ENCODE measurements around the gene AZGP1. TPM values are rescaled to one million over a fixed set of nuclear protein-coding genes. Genes with fewer than 3 reads are reported as not detected.
A peak's percentile ranks its signal among the peaks of the same experiment; 100 is the strongest.
"Not testable (repeated sequence)": the region's sequence is repeated elsewhere in the genome, so short reads cannot be mapped to it uniquely, and the experiment has no call there.

AZGP1 gene
- total RNA-seq, 1 experiment from 2014 or later: not detected

- no peaks in the 10 kb centered on the region for H3K36me3 ChIP-seq (ENCODE audit: insufficient read depth, low read length, poor library complexity, severe bottlenecking)
- BruUV-seq (replicated peaks): no TSS peak
- intact Hi-C loops (cut with micrococcal nuclease; ENCODE audit: unreplicated experiment): loop anchor here (5.0 kb wide), 3 partner anchors 60 to 225 kb away; partner anchors contain the start of gene PVRIG
- no peak overlapping the region for H3K4me3 ChIP-seq (ENCODE audit: low read depth, low read length, poor library complexity, severe bottlenecking)
- H3K27ac ChIP-seq (ENCODE audit: low read depth, low read length, poor library complexity, severe bottlenecking): no peak overlapping the region
- ChIA-PET POLR2A (ENCODE audit: low non-redundant PET) (no interaction called here), CTCF (no interaction called here)
- H3K27me3 ChIP-seq (replicated peaks; ENCODE audit: insufficient read depth, low read depth, low read length, poor library complexity): no peaks in the 10 kb centered on the region
- H3K9me3 ChIP-seq (ENCODE audit: low read depth, low read length, poor library complexity, severe bottlenecking): no peaks in the 10 kb centered on the region
- peaks cover 5% of the 10 kb centered on the region for H3K4me1 ChIP-seq (ENCODE audit: insufficient read depth, low read length, poor library complexity, severe bottlenecking)
- no peak for DNase-seq (ENCODE audit: low spot score)
- no peak for TF ChIP-seq EZH2 (IDR thresholded peaks at IDR 0.05; ENCODE audit: borderline replicate concordance, low read depth, low read length, poor library complexity, severe bottlenecking)
- no peak for TF ChIP-seq CTCF (conservative IDR thresholded peaks at IDR 0.05; ENCODE audit: low read depth, low read length)
Measured at GRCh38 chr7:99992330-99993038, 16.7 kb upstream of the AZGP1 start.

- H3K27me3 ChIP-seq (replicated peaks; ENCODE audit: insufficient read depth, low read depth, low read length, poor library complexity); H3K27ac ChIP-seq (ENCODE audit: low read depth, low read length, poor library complexity, severe bottlenecking); DNase-seq (ENCODE audit: low spot score); H3K4me1 ChIP-seq (ENCODE audit: insufficient read depth, low read length, poor library complexity, severe bottlenecking); H3K4me3 ChIP-seq (ENCODE audit: low read depth, low read length, poor library complexity, severe bottlenecking); H3K9me3 ChIP-seq (ENCODE audit: low read depth, low read length, poor library complexity, severe bottlenecking); H3K36me3 ChIP-seq (ENCODE audit: insufficient read depth, low read length, poor library complexity, severe bottlenecking); BruUV-seq (replicated peaks); POLR2A ChIA-PET (ENCODE audit: low non-redundant PET): not testable (repeated sequence)
- intact Hi-C loops (cut with micrococcal nuclease; ENCODE audit: unreplicated experiment): loop anchor here (1.0 to 5.0 kb wide), 4 partner anchors 61 to 226 kb away; partner anchors contain the start of gene PVRIG
- CTCF ChIA-PET: interaction anchor here (0.6 to 2.1 kb wide), 2 partner anchors 66 to 78 kb away, joined by 7 to 9 read pairs; no protein-coding TSS in a partner anchor
Measured at GRCh38 chr7:99991543-99991942, 15.7 kb upstream of the AZGP1 start.

GRCh38 chr7:99990460-99990852, 14.6 kb upstream of the AZGP1 start:
- TF ChIP-seq EZH2 (IDR thresholded peaks at IDR 0.05; ENCODE audit: borderline replicate concordance, low read depth, low read length, poor library complexity, severe bottlenecking) (no peak), CTCF (conservative IDR thresholded peaks at IDR 0.05; ENCODE audit: low read depth, low read length) (no peak)
- Histone ChIP-seq H3K4me1 (ENCODE audit: insufficient read depth, low read length, poor library complexity, severe bottlenecking) (no peaks in the 10 kb centered on the region), H3K9me3 (ENCODE audit: low read depth, low read length, poor library complexity, severe bottlenecking) (no peaks in the 10 kb centered on the region), H3K27ac (ENCODE audit: low read depth, low read length, poor library complexity, severe bottlenecking) (no peak overlapping the region), H3K36me3 (ENCODE audit: insufficient read depth, low read length, poor library complexity, severe bottlenecking) (no peaks in the 10 kb centered on the region), H3K4me3 (ENCODE audit: low read depth, low read length, poor library complexity, severe bottlenecking) (peak overlapping the region; percentile 19), H3K27me3 (replicated peaks; ENCODE audit: insufficient read depth, low read depth, low read length, poor library complexity) (no peaks in the 10 kb centered on the region)
- DNase-seq (ENCODE audit: low spot score): no peak
- intact Hi-C loops (cut with micrococcal nuclease; ENCODE audit: unreplicated experiment): loop anchor here (5.0 kb wide), 3 partner anchors 62 to 227 kb away; partner anchors contain the start of gene PVRIG
- CTCF ChIA-PET: interaction anchor here (0.5 to 2.1 kb wide), 6 partner anchors 9 to 77 kb away, joined by 3 to 9 read pairs (median 4); no protein-coding TSS in a partner anchor
- no TSS peak for BruUV-seq (replicated peaks)
- POLR2A ChIA-PET (ENCODE audit: low non-redundant PET): no interaction called here

GRCh38 chr7:99987846-99988245, 12.0 kb upstream of the AZGP1 start:
- H3K9me3 ChIP-seq (ENCODE audit: low read depth, low read length, poor library complexity, severe bottlenecking): no peaks in the 10 kb centered on the region
- DNase-seq (ENCODE audit: low spot score): no peak
- TF ChIP-seq CTCF (conservative IDR thresholded peaks at IDR 0.05; ENCODE audit: low read depth, low read length): no peak
- TF ChIP-seq EZH2 (IDR thresholded peaks at IDR 0.05; ENCODE audit: borderline replicate concordance, low read depth, low read length, poor library complexity, severe bottlenecking): no peak
- H3K4me1 ChIP-seq (ENCODE audit: insufficient read depth, low read length, poor library complexity, severe bottlenecking): no peaks in the 10 kb centered on the region
- intact Hi-C loops (cut with micrococcal nuclease; ENCODE audit: unreplicated experiment): no loop called here
- H3K4me3 ChIP-seq (ENCODE audit: low read depth, low read length, poor library complexity, severe bottlenecking): no peak overlapping the region
- no peak overlapping the region for H3K27ac ChIP-seq (ENCODE audit: low read depth, low read length, poor library complexity, severe bottlenecking)
- H3K36me3 ChIP-seq (ENCODE audit: insufficient read depth, low read length, poor library complexity, severe bottlenecking): no peaks in the 10 kb centered on the region
- CTCF ChIA-PET: no interaction called here
- POLR2A ChIA-PET (ENCODE audit: low non-redundant PET): no interaction called here
- no TSS peak for BruUV-seq (replicated peaks)
- H3K27me3 ChIP-seq (replicated peaks; ENCODE audit: insufficient read depth, low read depth, low read length, poor library complexity): no peaks in the 10 kb centered on the region

- BruUV-seq (replicated peaks); intact Hi-C loops (cut with micrococcal nuclease; ENCODE audit: unreplicated experiment); DNase-seq (ENCODE audit: low spot score); CTCF ChIA-PET; H3K27ac ChIP-seq (ENCODE audit: low read depth, low read length, poor library complexity, severe bottlenecking); POLR2A ChIA-PET (ENCODE audit: low non-redundant PET); H3K36me3 ChIP-seq (ENCODE audit: insufficient read depth, low read length, poor library complexity, severe bottlenecking); H3K4me1 ChIP-seq (ENCODE audit: insufficient read depth, low read length, poor library complexity, severe bottlenecking); H3K27me3 ChIP-seq (replicated peaks; ENCODE audit: insufficient read depth, low read depth, low read length, poor library complexity); H3K9me3 ChIP-seq (ENCODE audit: low read depth, low read length, poor library complexity, severe bottlenecking); H3K4me3 ChIP-seq (ENCODE audit: low read depth, low read length, poor library complexity, severe bottlenecking): not testable (repeated sequence)
Measured at GRCh38 chr7:99987306-99987705, 11.5 kb upstream of the AZGP1 start.

All from A673 (cell line).